Upper lobe of left lung (tissue), 4 donors: Measurements from ENCODE around the gene HSD17B3.

Source experiments
- EP300 ChIP-seq, 4 donors: sonication (generic); formaldehyde crosslinking; IDR thresholded peaks; one replicate each; pipeline ENCODE4 v1.5.1; 2017; ENCODE audit warnings: antibody characterized with exemption in 4 of 4, control low read depth in 2 of 4
- POLR2A ChIP-seq, 4 donors: fragments of 450-650 bp; IDR thresholded peaks; one replicate each; pipeline ENCODE4 v1.5.1; 2016 to 2017; ENCODE audit warnings: antibody characterized with exemption in 4 of 4, mild to moderate bottlenecking in 2 of 4
- POLR2AphosphoS5 ChIP-seq, 2 donors: sonication (generic); formaldehyde crosslinking; IDR thresholded peaks; one replicate each; pipeline ENCODE4 v1.5.1; 2017; ENCODE audit warnings: antibody characterized with exemption in 2 of 2
- TF ChIP-seq, protein P1 (sequence below), 6 experiments: fragments of 450-650 bp in 4 of 6; fragments of 200-600 bp in 2 of 6; sonication (generic) in 2 of 6; IDR thresholded peaks; one replicate each; pipeline ENCODE4 v1.5.1; 2016 to 2019; ENCODE audit warnings: antibody characterized with exemption in 6 of 6

DNA sequence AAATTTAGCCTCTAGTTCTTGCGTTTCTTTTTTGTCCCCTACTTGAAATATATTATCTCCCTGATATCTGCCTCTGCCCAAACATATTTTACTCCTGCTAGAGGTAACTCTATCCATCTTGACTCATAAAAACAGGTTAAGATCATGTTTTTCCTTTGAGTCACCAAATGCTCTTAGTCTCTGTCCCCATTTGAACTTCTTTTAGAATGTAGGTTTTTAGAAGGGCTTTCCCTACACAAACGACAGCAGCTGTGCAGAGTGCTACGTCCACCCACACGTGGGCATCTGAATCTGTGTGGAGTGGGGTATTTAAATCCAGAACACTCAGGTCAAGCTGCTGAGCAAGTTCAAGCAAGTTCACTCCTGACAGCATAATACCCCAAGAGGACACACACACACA, 2.2 kb downstream of the HSD17B3 start:
- TF ChIP-seq, protein P1, sequence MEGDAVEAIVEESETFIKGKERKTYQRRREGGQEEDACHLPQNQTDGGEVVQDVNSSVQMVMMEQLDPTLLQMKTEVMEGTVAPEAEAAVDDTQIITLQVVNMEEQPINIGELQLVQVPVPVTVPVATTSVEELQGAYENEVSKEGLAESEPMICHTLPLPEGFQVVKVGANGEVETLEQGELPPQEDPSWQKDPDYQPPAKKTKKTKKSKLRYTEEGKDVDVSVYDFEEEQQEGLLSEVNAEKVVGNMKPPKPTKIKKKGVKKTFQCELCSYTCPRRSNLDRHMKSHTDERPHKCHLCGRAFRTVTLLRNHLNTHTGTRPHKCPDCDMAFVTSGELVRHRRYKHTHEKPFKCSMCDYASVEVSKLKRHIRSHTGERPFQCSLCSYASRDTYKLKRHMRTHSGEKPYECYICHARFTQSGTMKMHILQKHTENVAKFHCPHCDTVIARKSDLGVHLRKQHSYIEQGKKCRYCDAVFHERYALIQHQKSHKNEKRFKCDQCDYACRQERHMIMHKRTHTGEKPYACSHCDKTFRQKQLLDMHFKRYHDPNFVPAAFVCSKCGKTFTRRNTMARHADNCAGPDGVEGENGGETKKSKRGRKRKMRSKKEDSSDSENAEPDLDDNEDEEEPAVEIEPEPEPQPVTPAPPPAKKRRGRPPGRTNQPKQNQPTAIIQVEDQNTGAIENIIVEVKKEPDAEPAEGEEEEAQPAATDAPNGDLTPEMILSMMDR (IDR thresholded peaks at IDR 0.05): no peak
- TF ChIP-seq POLR2A (IDR thresholded peaks at IDR 0.05) (no peak), POLR2AphosphoS5 (IDR thresholded peaks at IDR 0.05) (no peak), EP300 (IDR thresholded peaks at IDR 0.05) (no peak)
